ENCODE data around the gene TPP1. TPM values are rescaled to one million over a fixed set of nuclear protein-coding genes. Genes with fewer than 3 reads are reported as not detected.
A peak's percentile ranks its signal among the peaks of the same experiment; 100 is the strongest.

Gene TPP1
- 49.7 TPM for polyA plus RNA-seq (2012; ENCODE audit: low read depth, missing spikeins)

- DNase-seq (ENCODE audit: insufficient read length, low spot score) (peak; percentile 93), FAIRE-seq (peak; percentile 100)
- TF ChIP-seq TAF1 (IDR thresholded peaks at IDR 0.05; ENCODE audit: low read depth, low read length) (peak; percentile 31; the same call in 1 of the 2 replicates), POLR2AphosphoS5 (IDR thresholded peaks at IDR 0.05; ENCODE audit: low read depth, low read length) (peak; percentile 65; the same call in 1 of the 2 replicates), SPI1 (IDR thresholded peaks at IDR 0.05; ENCODE audit: low read depth, low read length) (no peak), POU2F2 (IDR thresholded peaks at IDR 0.05; ENCODE audit: low read depth, low read length) (no peak), POLR2A (IDR thresholded peaks at IDR 0.05; ENCODE audit: low read depth, low read length) (peak; percentile 71; the same call in 1 of the 2 replicates), PAX5 (IDR thresholded peaks at IDR 0.05; ENCODE audit: insufficient read depth, low read length, severe bottlenecking) (no peak)
Observed at GRCh38 chr11:6619004-6619745, at the start of gene TPP1. TPP1 (minus strand) TSS chr11:6619422; CDS start chr11:6619400, 22 bp downstream.

GRCh38 chr11:6667733-6668374 is 48.6 kb upstream of the TPP1 start:
- DNase-seq (ENCODE audit: insufficient read length, low spot score) (no peak), FAIRE-seq (no peak)
- TF ChIP-seq SPI1 (IDR thresholded peaks at IDR 0.05; ENCODE audit: low read depth, low read length) (no peak), POU2F2 (IDR thresholded peaks at IDR 0.05; ENCODE audit: low read depth, low read length) (no peak), TAF1 (IDR thresholded peaks at IDR 0.05; ENCODE audit: low read depth, low read length) (no peak), POLR2AphosphoS5 (IDR thresholded peaks at IDR 0.05; ENCODE audit: low read depth, low read length) (no peak), POLR2A (IDR thresholded peaks at IDR 0.05; ENCODE audit: low read depth, low read length) (no peak), PAX5 (IDR thresholded peaks at IDR 0.05; ENCODE audit: insufficient read depth, low read length, severe bottlenecking) (no peak)

- TF ChIP-seq SPI1 (IDR thresholded peaks at IDR 0.05; ENCODE audit: low read depth, low read length) (no peak), POU2F2 (IDR thresholded peaks at IDR 0.05; ENCODE audit: low read depth, low read length) (no peak), POLR2AphosphoS5 (IDR thresholded peaks at IDR 0.05; ENCODE audit: low read depth, low read length) (no peak), PAX5 (IDR thresholded peaks at IDR 0.05; ENCODE audit: insufficient read depth, low read length, severe bottlenecking) (no peak), TAF1 (IDR thresholded peaks at IDR 0.05; ENCODE audit: low read depth, low read length) (no peak), POLR2A (IDR thresholded peaks at IDR 0.05; ENCODE audit: low read depth, low read length) (no peak)
- no peak for FAIRE-seq
- no peak for DNase-seq (ENCODE audit: insufficient read length, low spot score)
Observed at GRCh38 chr11:6666302-6667183, 47.3 kb upstream of the TPP1 start.

GRCh38 chr11:6664551-6664950 is 45.3 kb upstream of the TPP1 start:
- no peak for DNase-seq (ENCODE audit: insufficient read length, low spot score)
- FAIRE-seq = no peak
- TF ChIP-seq PAX5 (IDR thresholded peaks at IDR 0.05; ENCODE audit: insufficient read depth, low read length, severe bottlenecking) (no peak), SPI1 (IDR thresholded peaks at IDR 0.05; ENCODE audit: low read depth, low read length) (no peak), POLR2AphosphoS5 (IDR thresholded peaks at IDR 0.05; ENCODE audit: low read depth, low read length) (no peak), TAF1 (IDR thresholded peaks at IDR 0.05; ENCODE audit: low read depth, low read length) (no peak), POU2F2 (IDR thresholded peaks at IDR 0.05; ENCODE audit: low read depth, low read length) (no peak), POLR2A (IDR thresholded peaks at IDR 0.05; ENCODE audit: low read depth, low read length) (no peak)

GRCh38 chr11:6663794-6664469 is 44.7 kb upstream of the TPP1 start:
- no peak for TF ChIP-seq PAX5 (IDR thresholded peaks at IDR 0.05; ENCODE audit: insufficient read depth, low read length, severe bottlenecking)
- TF ChIP-seq SPI1 (IDR thresholded peaks at IDR 0.05; ENCODE audit: low read depth, low read length) = no peak
- TF ChIP-seq POLR2AphosphoS5 (IDR thresholded peaks at IDR 0.05; ENCODE audit: low read depth, low read length) = no peak
- no peak for TF ChIP-seq TAF1 (IDR thresholded peaks at IDR 0.05; ENCODE audit: low read depth, low read length)
- TF ChIP-seq POLR2A (IDR thresholded peaks at IDR 0.05; ENCODE audit: low read depth, low read length) = no peak
- no peak for TF ChIP-seq POU2F2 (IDR thresholded peaks at IDR 0.05; ENCODE audit: low read depth, low read length)
- no peak for FAIRE-seq
- DNase-seq (ENCODE audit: insufficient read length, low spot score) = no peak

- DNase-seq (ENCODE audit: insufficient read length, low spot score) = no peak
- no peak for TF ChIP-seq POLR2AphosphoS5 (IDR thresholded peaks at IDR 0.05; ENCODE audit: low read depth, low read length)
- no peak for TF ChIP-seq POU2F2 (IDR thresholded peaks at IDR 0.05; ENCODE audit: low read depth, low read length)
- peak; percentile 87 for TF ChIP-seq SPI1 (IDR thresholded peaks at IDR 0.05; ENCODE audit: low read depth, low read length)
- TF ChIP-seq PAX5 (IDR thresholded peaks at IDR 0.05; ENCODE audit: insufficient read depth, low read length, severe bottlenecking) = no peak
- no peak for FAIRE-seq
Observed at GRCh38 chr11:6660712-6661111, 41.5 kb upstream of the TPP1 start.

GRCh38 chr11:6658647-6659046 is 39.4 kb upstream of the TPP1 start:
- no peak for TF ChIP-seq PAX5 (IDR thresholded peaks at IDR 0.05; ENCODE audit: insufficient read depth, low read length, severe bottlenecking)
- TF ChIP-seq TAF1 (IDR thresholded peaks at IDR 0.05; ENCODE audit: low read depth, low read length) = no peak
- no peak for TF ChIP-seq POU2F2 (IDR thresholded peaks at IDR 0.05; ENCODE audit: low read depth, low read length)
- TF ChIP-seq POLR2A (IDR thresholded peaks at IDR 0.05; ENCODE audit: low read depth, low read length) = no peak
- TF ChIP-seq POLR2AphosphoS5 (IDR thresholded peaks at IDR 0.05; ENCODE audit: low read depth, low read length) = no peak
- no peak for TF ChIP-seq SPI1 (IDR thresholded peaks at IDR 0.05; ENCODE audit: low read depth, low read length)
- FAIRE-seq (no peak), DNase-seq (ENCODE audit: insufficient read length, low spot score) (no peak)

GRCh38 chr11:6657346-6657745 is 38.1 kb upstream of the TPP1 start:
- TF ChIP-seq TAF1 (IDR thresholded peaks at IDR 0.05; ENCODE audit: low read depth, low read length) (no peak), SPI1 (IDR thresholded peaks at IDR 0.05; ENCODE audit: low read depth, low read length) (no peak), POLR2AphosphoS5 (IDR thresholded peaks at IDR 0.05; ENCODE audit: low read depth, low read length) (no peak), PAX5 (IDR thresholded peaks at IDR 0.05; ENCODE audit: insufficient read depth, low read length, severe bottlenecking) (no peak), POU2F2 (IDR thresholded peaks at IDR 0.05; ENCODE audit: low read depth, low read length) (no peak), POLR2A (IDR thresholded peaks at IDR 0.05; ENCODE audit: low read depth, low read length) (no peak)
- DNase-seq (ENCODE audit: insufficient read length, low spot score) (no peak), FAIRE-seq (no peak)

Measured in GM12891 (cell line).